IPS-NIHi11 (cell line): Measurements from ENCODE around the gene GNG5.
A peak's percentile ranks its signal among the peaks of the same experiment; 100 is the strongest.
"Not testable (repeated sequence)": the region's sequence is repeated elsewhere in the genome, so short reads cannot be mapped to it uniquely, and the experiment has no call there.

Experiments
- DNase-seq: peaks from one replicate; pipeline ENCODE4 v3.0.0; 2012; ENCODE audit warnings: mixed read lengths, low spot score

GNG5 gene

DNA sequence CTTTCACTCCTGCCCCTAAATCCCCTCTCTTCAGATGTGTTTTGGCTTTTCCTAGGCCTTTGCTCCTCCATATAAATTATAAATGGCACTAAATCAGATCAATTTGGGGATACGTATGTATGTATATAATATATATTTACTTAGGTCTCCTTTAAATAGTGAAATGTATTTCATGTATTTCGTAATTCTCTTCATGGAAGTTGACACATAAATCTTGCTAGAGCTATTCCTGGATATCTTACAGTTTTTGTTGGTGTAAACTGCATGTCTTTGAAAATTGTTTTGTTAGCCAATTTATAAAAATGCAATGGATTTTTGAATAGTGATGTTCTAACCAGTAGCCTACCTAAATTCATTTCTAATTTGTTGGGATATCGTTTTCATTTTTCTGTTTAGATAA lies 18.3 kb downstream of the GNG5 start:
- no peak for DNase-seq

DNA sequence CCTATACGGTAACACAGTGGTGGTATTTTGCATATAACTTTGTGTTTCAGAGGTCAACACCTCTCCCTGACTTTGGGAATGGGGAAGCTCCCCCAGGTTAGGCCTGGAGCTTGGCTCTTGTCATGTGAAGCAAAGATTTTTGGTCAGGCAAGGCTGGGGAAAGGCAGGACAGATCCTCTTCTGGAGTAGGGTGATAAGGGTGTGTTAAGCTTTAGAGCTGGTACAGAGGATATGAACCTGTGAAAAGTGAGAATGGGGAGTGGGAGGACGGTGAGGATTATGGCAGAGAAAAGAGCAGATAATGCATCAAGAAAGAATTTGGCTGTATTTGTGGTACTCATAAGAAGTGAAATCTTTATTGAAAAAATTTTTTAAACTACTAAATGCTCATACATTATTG lies 25.1 kb downstream of the GNG5 start:
- DNase-seq: no peak

DNA sequence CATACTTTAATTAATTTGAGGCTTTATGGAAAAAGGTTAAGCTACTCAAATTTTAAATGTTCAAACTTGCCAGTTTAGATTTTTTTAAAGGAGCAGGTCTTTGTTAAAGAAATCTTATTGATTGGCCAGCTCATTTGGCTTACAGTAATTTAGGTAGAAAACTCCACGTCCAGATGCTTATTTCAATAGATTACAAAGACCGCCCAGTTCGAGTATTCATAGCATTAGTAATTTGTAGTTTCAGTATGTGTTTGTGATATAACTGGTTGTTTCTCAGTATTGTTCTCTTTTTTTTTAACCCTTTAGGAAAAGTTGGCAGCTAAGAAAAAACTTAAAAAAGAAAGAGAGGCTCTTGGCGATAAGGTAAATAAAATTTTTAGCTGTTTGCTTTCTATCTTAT lies 25.7 kb downstream of the GNG5 start:
- DNase-seq: no peak

DNA sequence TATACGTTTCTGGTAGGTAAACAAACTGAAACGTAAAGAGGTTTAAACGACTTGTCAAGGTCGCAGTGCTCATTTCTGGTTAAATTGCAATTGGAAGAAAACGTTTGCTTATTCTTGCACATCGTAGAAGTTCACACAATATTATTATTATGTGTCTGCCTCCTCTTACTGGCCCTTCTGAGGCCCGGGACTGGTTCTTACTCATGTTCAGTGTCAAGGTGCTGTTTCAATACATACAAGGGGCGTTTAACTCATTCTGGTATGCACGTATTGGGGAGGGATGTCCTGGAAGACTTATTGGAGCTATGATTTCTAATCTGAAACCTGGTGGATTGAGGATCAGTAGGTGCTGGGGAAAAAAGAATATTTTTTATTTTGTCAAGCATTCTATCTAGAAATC lies 26.4 kb downstream of the GNG5 start:
- no peak for DNase-seq

DNA sequence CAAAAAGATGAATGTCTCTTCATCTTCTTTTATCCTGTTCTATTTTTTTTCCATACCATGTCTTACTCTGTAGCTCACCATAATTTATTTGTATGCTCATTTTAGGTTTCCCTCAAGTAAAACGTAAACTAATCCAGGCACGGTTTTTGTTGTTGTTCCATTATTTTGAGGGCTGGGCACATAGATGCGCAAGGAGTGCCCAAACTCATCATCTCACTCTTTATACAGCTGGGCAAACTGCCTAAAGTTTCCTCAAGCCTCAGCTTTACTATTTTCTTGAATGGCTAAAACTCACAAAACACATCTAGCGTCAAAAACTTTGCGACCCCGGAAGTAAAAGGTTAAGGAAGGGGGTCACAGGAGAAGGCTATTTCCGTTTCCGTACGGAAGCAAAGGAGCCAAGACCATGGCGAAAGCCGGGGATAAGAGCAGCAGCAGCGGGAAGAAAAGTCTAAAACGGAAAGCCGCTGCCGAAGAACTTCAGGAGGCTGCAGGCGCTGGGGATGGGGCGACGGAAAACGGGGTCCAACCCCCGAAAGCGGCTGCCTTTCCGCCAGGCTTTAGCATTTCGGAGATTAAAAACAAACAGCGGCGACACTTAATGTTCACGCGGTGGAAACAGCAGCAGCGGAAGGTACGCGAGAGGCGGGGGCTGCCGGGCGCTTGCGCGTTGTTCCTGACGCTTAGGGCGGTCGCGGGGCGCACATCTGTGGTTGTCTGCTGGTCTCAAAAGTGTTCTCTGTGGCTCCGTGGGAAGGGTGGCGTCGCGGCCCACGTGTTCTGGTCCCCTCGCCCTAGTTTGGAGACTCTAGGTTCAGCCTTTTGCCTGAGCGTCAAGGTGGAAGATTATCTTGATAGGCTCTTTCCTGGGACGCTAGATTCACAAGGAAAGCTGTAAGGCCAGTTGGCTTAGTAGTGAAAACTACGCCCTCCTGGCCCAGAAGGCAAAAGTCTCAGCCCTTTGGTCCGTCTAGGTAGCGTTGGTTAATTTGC lies 27.2 kb downstream of the GNG5 start, which contains the start of gene RPF1:
Gene RPF1 (plus strand): TSS at position 391 of the 993 bp plus-strand sequence. CDS start 16 bp downstream, at position 407.
- peak; percentile 79 for DNase-seq

DNA sequence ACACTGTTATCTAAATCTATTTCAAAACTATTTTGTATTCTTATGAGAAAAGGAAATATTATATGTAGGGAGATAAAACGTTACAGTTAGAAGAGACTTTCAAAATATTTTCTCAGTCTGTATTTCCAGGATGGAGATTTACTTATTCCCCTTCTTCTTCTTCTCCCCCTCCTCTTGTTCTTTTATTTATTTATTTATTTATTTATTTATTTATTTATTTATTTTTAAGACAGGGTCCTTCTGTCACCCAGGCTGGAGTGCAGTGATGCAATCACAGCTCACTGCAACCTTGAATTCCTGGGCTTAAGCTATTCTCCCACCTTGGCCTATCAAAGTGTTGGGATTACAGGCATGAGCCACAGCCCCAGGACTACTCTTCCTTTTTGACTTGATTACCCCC lies 30.2 kb downstream of the GNG5 start:
- DNase-seq: no peak

DNA sequence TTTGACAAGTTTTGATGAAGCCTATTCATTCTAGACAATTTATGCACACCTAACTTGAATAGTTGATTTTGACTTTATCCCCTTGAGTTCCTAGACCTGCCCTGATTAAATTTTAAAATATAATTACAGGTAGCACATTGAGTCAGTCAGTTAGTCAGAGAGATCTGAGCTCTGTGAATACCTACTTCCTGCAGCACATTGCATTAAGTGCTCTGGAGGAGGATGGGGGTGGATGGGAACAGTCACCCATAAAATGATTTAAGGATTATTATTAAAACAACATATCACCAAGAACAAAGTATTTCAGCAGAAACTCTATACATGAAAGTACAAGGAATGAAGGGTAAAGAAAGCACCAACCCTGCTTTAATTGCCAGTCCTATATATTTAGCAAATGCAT lies 39.1 kb downstream of the GNG5 start:
- DNase-seq: no peak

DNA sequence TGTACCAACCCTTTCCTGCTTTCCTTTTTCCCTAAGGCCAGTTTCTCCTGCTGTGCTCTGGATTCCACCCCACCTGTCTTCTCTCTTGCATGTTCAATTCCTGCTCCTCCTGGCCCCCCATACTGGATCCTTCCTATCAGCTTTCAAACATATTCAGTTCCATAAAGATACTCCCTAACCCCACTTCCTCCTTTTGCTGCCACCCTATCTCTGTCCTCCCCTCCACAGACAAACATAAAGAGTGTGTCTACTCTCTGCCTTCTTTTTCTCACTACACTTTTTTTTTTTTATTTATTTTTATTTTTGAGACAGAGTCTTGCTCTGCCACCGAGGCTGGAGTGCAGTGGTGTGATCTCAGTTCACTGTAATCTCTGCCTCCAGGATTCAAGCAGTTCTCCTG lies 44.3 kb downstream of the GNG5 start:
- DNase-seq: no peak

DNA sequence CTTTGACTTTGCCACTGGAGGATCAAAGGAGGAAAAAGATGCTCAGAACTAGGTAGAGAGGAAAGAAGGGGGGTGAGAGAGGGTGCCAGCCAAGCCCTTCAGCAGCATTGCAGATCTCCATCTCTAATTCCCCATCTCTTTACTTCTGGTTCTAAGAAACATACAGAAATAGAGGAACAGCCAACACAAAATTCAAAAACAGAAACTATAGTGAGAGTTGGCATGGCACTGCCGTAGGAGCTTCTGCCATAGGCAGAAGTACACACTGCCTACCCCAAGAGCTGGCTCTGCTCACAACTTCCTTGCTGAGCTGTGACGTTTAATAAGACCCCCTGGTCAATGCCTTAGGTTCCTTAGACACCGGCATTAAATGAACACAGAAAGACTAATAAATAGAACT lies 53.9 kb downstream of the GNG5 start:
- DNase-seq: no peak

DNA sequence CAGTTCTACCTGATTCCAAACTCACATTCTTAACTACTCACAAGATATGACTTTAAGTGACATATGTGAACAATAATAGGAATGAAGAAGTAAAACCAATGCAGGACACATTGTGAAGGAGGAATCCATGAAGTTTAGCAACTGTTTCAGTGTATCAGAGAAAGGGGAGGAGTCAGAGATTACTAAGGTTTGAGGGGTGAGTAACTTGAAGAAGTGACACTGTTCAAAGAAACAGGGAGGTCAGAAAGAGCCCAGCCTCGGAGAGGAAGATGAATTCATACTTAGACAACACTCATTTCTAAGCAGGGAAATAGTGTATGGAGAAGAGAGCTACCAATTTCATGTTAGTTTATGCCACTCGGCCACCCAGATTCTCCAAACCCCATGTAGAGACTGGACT lies 55.5 kb downstream of the GNG5 start:
- DNase-seq: no peak

DNA sequence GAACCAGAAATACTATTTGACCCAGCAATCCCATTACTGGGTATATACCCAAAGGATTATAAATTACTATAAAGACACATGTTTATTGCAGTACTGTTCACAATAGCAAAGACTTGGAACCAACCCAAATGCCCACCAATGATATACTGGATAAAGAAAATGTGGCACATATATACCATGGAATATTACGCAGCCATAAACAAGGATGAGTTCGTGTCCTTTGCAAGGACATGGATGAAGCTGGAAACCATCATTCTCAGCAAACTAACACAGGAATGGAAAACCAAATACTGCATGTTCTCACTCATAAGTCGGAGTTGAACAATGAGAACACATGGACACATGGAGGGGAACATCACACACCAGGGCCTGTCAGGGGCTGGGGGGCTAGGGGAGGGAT lies 57.7 kb downstream of the GNG5 start:
- not testable (repeated sequence) for DNase-seq
